ENCODE data around the gene GBA2.

DNA sequence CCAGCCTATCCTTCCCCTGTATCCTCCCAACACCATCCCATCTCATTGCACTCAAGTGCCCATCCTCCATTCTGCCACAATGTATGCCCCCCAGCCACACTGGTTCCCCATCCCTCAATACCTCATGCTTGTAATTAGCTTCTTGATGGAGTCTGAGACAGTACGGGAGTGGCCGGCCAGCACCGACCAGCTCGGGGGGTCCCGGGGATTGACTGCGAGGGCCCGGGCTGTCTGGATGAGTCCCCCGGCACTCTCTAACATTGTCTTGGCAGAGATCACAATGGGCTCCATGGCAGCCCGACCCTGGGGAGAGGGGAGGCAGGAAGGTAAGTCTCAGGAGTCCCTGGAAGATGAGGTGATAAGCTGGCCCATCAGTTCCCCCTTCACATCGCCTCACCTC, 42.1 kb downstream of the GBA2 start:
- TF ChIP-seq CTCF (IDR thresholded peaks at IDR 0.05) (no peak), EP300 (IDR thresholded peaks at IDR 0.05) (no peak), POLR2A (IDR thresholded peaks at IDR 0.05) (no peak), POLR2AphosphoS5 (IDR thresholded peaks at IDR 0.05) (no peak)
